Islet of Langerhans (tissue), 1 donor: Measurements from ENCODE around the gene RPL15.
A peak's percentile ranks its signal among the peaks of the same experiment; 100 is the strongest.
"Not testable (repeated sequence)": the region's sequence is repeated elsewhere in the genome, so short reads cannot be mapped to it uniquely, and the experiment has no call there.

ENCODE experiments used
- FAIRE-seq: peaks from one replicate; lab custom pipeline; 2011; peaks lifted over from hg19 to GRCh38; lab: Jason Lieb, UNC

Gene RPL15

GRCh38 chr3:23889950-23890349, 27.0 kb upstream of the RPL15 start:
- FAIRE-seq: no peak

GRCh38 chr3:23894254-23895061, 22.5 kb upstream of the RPL15 start:
- no peak for FAIRE-seq

DNA sequence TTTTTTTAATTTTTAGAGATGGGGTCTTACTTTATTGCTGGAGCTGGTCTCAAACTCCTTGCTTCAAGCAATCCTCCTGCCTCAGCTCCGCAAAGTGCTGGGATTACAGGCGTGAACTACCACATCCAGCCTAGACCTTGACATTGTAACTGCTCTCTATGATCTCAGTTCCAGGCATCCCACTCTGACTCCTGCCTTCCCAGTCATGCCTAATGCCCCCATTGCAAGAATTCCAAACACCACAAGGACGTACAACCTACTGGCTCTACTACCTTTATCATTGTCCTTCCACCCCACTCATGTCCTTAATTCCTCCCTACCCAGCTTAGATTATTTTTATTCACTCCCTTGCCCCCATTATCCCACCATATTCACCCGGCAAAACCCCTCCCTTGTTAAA, 21.8 kb upstream of the RPL15 start:
- FAIRE-seq: no peak

DNA sequence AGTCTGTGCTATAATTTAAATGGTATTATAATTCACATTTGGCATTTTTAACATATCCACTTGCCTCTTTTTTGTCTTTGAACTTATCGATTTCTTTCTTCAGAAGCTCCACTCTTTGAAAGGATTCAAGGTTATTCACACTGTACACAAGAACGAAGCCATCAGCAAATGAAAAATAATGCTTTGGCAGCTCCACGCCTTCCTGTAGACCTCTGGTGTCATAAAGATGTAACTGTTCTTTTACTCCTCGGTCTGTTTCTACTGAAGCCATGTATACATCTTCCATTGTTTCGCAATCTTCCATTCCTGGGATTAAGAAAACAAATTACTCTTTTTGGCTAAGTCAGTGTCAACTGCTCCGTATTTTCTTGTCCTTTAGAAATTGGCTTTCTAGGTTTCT, 16.2 kb upstream of the RPL15 start:
- no peak for FAIRE-seq

- no peak for FAIRE-seq
Measured at GRCh38 chr3:23904545-23904944, 12.4 kb upstream of the RPL15 start.

DNA sequence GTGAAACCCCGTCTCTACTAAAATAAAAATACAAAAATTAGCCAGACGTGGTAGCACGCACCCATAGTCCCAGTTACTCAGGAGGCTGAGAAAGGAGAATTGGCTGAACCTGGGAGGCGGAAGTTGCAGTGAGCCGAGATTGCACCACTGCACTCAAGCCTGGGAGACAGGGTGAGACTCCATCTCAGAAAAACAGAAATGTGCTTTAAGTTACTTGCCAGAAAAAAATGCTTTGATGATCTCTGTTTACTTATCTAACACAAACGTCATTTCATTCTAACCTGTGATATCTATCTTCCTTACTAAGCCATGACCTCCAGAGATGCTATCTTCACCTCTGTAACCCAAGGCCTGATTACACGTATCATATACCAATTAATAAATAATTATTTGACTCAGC, 7.6 kb upstream of the RPL15 start:
- FAIRE-seq: no peak

GRCh38 chr3:23911397-23911796, 5.5 kb upstream of the RPL15 start:
- FAIRE-seq: no peak

GRCh38 chr3:23912335-23912734, 4.6 kb upstream of the RPL15 start:
- FAIRE-seq: not testable (repeated sequence)

GRCh38 chr3:23913182-23913581, 3.8 kb upstream of the RPL15 start:
- no peak for FAIRE-seq

GRCh38 chr3:23913873-23914743, 2.8 kb upstream of the RPL15 start:
- no peak for FAIRE-seq

GRCh38 chr3:23915537-23916108, 1.3 kb upstream of the RPL15 start:
- FAIRE-seq: no peak

- no peak for FAIRE-seq
Measured at GRCh38 chr3:23916152-23916885, 613 bp upstream of the RPL15 start.

DNA sequence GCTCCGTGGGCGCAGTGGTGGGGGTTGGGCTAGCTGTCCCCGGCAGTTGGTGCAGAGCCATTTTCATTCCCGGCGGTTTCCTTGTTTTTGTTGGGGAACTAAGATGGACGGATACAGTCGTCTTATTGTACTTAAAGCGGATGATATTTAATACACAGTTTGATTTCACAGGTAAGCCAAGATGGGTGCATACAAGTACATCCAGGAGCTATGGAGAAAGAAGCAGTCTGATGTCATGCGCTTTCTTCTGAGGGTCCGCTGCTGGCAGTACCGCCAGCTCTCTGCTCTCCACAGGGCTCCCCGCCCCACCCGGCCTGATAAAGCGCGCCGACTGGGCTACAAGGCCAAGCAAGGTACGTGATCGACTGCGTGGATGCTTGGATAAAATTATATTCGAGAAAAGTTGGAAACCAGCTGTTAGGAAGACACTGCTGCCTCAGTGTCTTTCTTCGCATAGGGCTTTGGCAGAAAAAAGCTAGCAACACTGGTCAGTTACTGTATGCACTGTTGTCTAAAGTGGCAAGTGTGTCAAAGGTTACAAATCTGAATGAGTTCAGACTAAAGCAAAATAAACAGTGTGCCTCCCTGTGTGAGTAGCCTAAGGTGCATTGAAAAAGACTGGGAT, 859 bp downstream of the RPL15 start:
- FAIRE-seq: not testable (repeated sequence)

GRCh38 chr3:23918331-23918730, 1.4 kb downstream of the RPL15 start:
- not testable (repeated sequence) for FAIRE-seq

DNA sequence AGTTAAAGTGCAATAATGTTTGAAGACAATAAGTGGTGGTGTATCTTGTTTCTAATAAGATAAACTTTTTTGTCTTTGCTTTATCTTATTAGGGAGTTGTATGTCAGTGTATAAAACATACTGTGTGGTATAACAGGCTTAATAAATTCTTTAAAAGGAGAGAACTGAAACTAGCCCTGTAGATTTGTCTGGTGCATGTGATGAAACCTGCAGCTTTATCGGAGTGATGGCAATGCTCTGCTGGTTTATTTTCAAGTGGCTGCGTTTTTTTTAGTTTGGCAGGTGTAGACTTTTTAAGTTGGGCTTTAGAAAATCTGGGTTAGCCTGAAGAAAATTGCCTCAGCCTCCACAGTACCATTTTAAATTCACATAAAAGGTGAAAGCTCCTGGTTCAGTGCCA, 2.7 kb downstream of the RPL15 start:
- FAIRE-seq: no peak

- no peak for FAIRE-seq
Measured at GRCh38 chr3:23920151-23920655, 3.3 kb downstream of the RPL15 start.

DNA sequence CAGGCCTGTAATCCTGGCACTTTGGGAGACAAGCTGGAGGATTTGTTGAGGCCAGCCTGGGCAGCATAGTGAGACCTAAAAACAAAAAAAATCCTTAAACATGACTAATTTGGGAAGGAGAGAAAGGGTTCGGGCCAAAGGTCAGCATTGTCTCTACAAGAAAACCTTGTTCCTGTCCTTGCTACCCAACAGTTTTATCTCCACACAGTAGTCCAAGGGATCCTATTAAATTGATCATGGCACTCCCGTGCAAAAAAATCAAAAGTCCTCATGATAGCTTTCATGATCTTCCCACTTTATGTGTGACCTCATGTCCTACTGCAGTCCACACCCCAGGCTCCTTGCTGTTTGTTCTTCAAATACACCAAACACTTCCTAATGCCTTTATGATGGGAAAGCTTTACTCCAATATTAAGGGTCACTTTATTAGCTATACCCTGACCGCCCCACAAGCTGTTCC, 4.2 kb downstream of the RPL15 start:
- FAIRE-seq: no peak

DNA sequence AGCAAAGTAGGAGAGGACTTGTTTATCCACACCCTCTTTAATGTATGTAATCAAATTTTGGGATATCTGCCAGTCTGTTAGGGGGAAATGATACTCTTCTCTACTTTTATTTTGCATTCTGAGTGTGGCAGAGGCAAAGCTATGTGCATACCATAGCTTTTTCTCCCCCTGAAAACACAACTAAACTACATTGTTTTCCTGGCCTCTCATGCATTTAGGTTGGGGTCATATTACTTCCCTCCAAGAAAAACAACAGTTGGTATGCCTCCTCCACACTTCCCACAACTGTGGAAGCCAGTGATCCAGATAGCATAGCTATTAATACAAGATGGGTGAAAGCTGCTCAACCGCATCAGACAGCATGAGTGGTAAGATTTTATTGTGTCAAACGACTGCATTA, 6.9 kb downstream of the RPL15 start:
- FAIRE-seq: no peak

- no peak for FAIRE-seq
Measured at GRCh38 chr3:23926246-23926645, 9.3 kb downstream of the RPL15 start.

- FAIRE-seq: no peak
Measured at GRCh38 chr3:23926736-23927135, 9.8 kb downstream of the RPL15 start.

- peak; percentile 24 for FAIRE-seq
Measured at GRCh38 chr3:23928524-23928923, 11.6 kb downstream of the RPL15 start.

DNA sequence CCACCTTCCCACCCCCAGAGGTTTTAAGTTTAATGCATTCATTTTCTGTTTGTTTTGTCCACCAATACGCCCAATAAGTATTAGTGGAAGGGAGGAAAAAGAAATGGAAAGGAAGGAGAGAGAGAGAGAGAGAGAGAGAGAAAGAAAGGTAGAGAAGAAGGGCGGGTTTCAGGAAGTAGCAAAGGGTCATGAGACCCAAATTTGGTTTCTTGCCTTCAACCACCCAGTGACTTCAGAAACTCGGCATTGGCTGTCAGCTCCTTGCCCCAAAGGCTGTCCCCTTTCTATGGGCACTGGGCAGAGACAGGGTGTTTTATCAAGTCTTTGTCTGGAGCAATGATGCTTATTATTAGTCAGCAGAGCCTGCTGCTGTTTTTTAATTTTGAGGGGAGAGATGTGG, 14.7 kb downstream of the RPL15 start:
- no peak for FAIRE-seq
